ENCODE results near the gene ZXDC.
A peak's percentile ranks its signal among the peaks of the same experiment; 100 is the strongest.

GRCh38 chr3:126522363-126522788 is 46.7 kb upstream of the ZXDC start:
- TF ChIP-seq CTCF (IDR thresholded peaks at IDR 0.05; ENCODE audit: low read depth, low read length, poor library complexity, severe bottlenecking) (peak; percentile 92), EZH2phosphoT487 (IDR thresholded peaks at IDR 0.05; ENCODE audit: borderline replicate concordance, low read length) (no peak)

Data from DOHH2 (cell line).